Astrocyte (in vitro differentiated cells and primary cell): ENCODE results near the gene MRGPRG. TPM values are rescaled to one million over a fixed set of nuclear protein-coding genes. Genes with fewer than 3 reads are reported as not detected.

Experiments
- DNase-seq: peaks from one replicate; pipeline ENCODE4 v3.0.0-alpha.2; 2010; ENCODE audit warnings: low read depth
- FAIRE-seq: peaks from 2 replicates; lab custom pipeline; 2011; peaks lifted over from hg19 to GRCh38; lab: Jason Lieb, UNC
- H2AFZ ChIP-seq: 2 replicates; pipeline ENCODE4 v1.6.0; 2012; ENCODE audit warnings: low read depth, low read length, inconsistent platforms
- H3K27ac ChIP-seq: 2 replicates; pipeline ENCODE4 v1.5.1; 2011; ENCODE audit warnings: low read depth, low read length, inconsistent platforms
- H3K27me3 ChIP-seq: 2 replicates; pipeline ENCODE4 v1.6.0; 2011; ENCODE audit warnings: low read length, inconsistent platforms; ENCODE audit not compliant: insufficient read depth
- H3K36me3 ChIP-seq: 2 replicates; pipeline ENCODE4 v1.5.1; 2011; ENCODE audit warnings: low read length, inconsistent platforms; ENCODE audit not compliant: insufficient read depth
- H3K4me1 ChIP-seq: 2 replicates; pipeline ENCODE4 v1.5.1; 2011; ENCODE audit warnings: low read length, inconsistent platforms; ENCODE audit not compliant: insufficient read depth
- H3K4me2 ChIP-seq: 2 replicates; pipeline ENCODE4 v1.6.0; 2012; ENCODE audit warnings: low read length, inconsistent platforms
- H3K4me3 ChIP-seq: 2 replicates; pipeline ENCODE4 v1.5.1; 2011; ENCODE audit warnings: low read depth, mild to moderate bottlenecking, low read length, inconsistent platforms; ENCODE audit not compliant: insufficient read depth
- H3K79me2 ChIP-seq: 2 replicates; pipeline ENCODE4 v1.6.0; 2012; ENCODE audit warnings: mild to moderate bottlenecking, low read length, inconsistent platforms; ENCODE audit not compliant: insufficient read depth
- H3K9ac ChIP-seq: 2 replicates; pipeline ENCODE4 v1.6.0; 2012; ENCODE audit warnings: mild to moderate bottlenecking, low read length, inconsistent platforms
- H3K9me3 ChIP-seq: 2 replicates; pipeline ENCODE4 v1.5.1; 2012; ENCODE audit warnings: low read depth, mild to moderate bottlenecking, low read length, inconsistent platforms; ENCODE audit not compliant: insufficient read depth
- H4K20me1 ChIP-seq: 2 replicates; pipeline ENCODE4 v1.6.0; 2012; ENCODE audit warnings: low read length, inconsistent platforms; ENCODE audit not compliant: insufficient read depth
- H3K27ac Mint-ChIP-seq: one replicate; pipeline ENCODE4 v1.8.0; 2021; ENCODE audit warnings: mild to moderate bottlenecking, mixed read lengths; ENCODE audit not compliant: unreplicated experiment
- H3K27me3 Mint-ChIP-seq: one replicate; pipeline ENCODE4 v1.8.0; 2021; ENCODE audit warnings: low read depth, mixed read lengths; ENCODE audit not compliant: unreplicated experiment
- H3K36me3 Mint-ChIP-seq: one replicate; pipeline ENCODE4 v1.8.0; 2021; ENCODE audit warnings: low read depth, mixed read lengths; ENCODE audit not compliant: unreplicated experiment
- H3K4me1 Mint-ChIP-seq: one replicate; pipeline ENCODE4 v1.8.0; 2021; ENCODE audit warnings: low read depth, mixed read lengths; ENCODE audit not compliant: unreplicated experiment
- H3K4me3 Mint-ChIP-seq: one replicate; pipeline ENCODE4 v1.8.0; 2021; ENCODE audit warnings: mild to moderate bottlenecking, moderate library complexity, mixed read lengths; ENCODE audit not compliant: unreplicated experiment
- H3K9me3 Mint-ChIP-seq: one replicate; pipeline ENCODE4 v1.8.0; 2021; ENCODE audit warnings: mild to moderate bottlenecking, mixed read lengths; ENCODE audit not compliant: unreplicated experiment
- EZH2 ChIP-seq: IDR thresholded peaks from 2 replicates; pipeline ENCODE4 v1.6.1; 2012; ENCODE audit warnings: mild to moderate bottlenecking, low read length, inconsistent platforms; ENCODE audit not compliant: insufficient read depth
- total RNA-seq: library from RNA; stranded (reverse); gene quantifications from 2 replicates; pipeline ENCODE4 v1.2.1, GENCODE V29; 2021
- TF ChIP-seq, protein P1 (sequence below): IDR thresholded peaks from 2 replicates; pipeline ENCODE4 v1.5.1; 2011; ENCODE audit warnings: low read depth, mild to moderate bottlenecking, inconsistent platforms, low read length, moderate library complexity; ENCODE audit not compliant: insufficient read depth

Gene MRGPRG
- total RNA-seq, 1 donor from 2014 or later: not detected

DNA sequence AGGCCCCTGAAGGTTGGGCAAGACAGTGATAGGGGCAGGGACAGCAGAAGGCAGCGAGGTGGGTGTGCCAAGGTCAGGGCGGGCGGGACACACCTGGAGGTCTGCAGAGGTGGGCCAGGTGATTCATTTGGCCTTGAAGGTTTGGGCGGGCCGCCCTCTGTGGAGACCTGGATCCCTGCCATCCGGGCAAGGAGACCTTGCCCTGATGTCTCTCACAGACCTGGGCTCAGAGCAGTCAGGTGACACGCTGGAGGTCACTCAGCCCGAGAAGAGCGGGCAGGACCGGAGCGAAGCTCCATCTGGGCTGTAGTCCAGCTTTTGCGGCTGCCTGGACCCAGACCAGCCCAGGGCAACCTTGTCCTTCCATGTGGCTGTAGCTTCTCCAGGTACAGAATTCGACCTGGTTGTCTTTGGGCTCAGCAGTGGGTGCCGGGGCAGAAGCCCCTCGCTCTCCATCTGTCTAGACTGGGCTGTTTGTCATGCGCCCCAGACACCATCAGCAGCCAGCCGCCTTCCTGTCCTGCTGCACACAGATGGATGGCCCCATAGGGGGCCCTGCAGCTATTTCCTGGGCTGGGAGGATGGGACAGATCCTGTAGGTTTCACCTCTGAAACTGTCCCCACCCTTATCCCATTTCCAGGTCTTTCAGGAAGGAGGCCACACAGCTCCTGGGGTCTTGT lies 3.1 kb downstream of the MRGPRG start:
- Histone ChIP-seq H2AFZ (no peak overlapping the region), H3K79me2 (no peaks in the 10 kb centered on the region), H3K9me3 (peaks cover 3% of the 10 kb centered on the region), H3K4me2 (no peak overlapping the region), H3K27ac (no peak overlapping the region), H3K9ac (no peak overlapping the region), H3K36me3 (no peaks in the 10 kb centered on the region), H4K20me1 (no peaks in the 10 kb centered on the region), H3K4me1 (peaks cover 2% of the 10 kb centered on the region), H3K27me3 (peaks cover 8% of the 10 kb centered on the region), H3K4me3 (no peak overlapping the region)
- Mint-ChIP-seq H3K9me3 (peaks cover 3% of the 10 kb centered on the region), H3K4me1 (no peaks in the 10 kb centered on the region), H3K27ac (no peak overlapping the region), H3K4me3 (no peak overlapping the region), H3K36me3 (no peaks in the 10 kb centered on the region), H3K27me3 (peaks cover 34% of the 10 kb centered on the region)
- FAIRE-seq (no peak), DNase-seq (no peak)
- TF ChIP-seq EZH2: no peak
- TF ChIP-seq, protein P1, sequence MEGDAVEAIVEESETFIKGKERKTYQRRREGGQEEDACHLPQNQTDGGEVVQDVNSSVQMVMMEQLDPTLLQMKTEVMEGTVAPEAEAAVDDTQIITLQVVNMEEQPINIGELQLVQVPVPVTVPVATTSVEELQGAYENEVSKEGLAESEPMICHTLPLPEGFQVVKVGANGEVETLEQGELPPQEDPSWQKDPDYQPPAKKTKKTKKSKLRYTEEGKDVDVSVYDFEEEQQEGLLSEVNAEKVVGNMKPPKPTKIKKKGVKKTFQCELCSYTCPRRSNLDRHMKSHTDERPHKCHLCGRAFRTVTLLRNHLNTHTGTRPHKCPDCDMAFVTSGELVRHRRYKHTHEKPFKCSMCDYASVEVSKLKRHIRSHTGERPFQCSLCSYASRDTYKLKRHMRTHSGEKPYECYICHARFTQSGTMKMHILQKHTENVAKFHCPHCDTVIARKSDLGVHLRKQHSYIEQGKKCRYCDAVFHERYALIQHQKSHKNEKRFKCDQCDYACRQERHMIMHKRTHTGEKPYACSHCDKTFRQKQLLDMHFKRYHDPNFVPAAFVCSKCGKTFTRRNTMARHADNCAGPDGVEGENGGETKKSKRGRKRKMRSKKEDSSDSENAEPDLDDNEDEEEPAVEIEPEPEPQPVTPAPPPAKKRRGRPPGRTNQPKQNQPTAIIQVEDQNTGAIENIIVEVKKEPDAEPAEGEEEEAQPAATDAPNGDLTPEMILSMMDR: no peak

DNA sequence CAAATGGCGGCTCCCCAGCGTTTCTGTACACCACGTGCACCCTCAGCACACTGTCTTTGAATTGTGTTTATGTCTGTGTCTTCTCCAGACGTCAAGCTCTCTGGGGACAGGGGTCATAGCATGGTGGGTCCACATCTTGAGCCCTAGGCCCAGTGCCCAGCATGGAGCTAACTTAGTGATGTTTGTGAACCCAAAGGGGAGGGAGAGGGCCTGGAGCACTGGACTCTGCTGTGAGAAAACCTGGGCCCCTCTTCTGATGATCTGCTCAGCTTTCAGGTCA lies 4.3 kb downstream of the MRGPRG start:
- Histone ChIP-seq H4K20me1 (no peaks in the 10 kb centered on the region), H3K4me1 (peaks cover 2% of the 10 kb centered on the region), H2AFZ (no peak overlapping the region), H3K9ac (no peak overlapping the region), H3K27ac (no peak overlapping the region), H3K79me2 (no peaks in the 10 kb centered on the region), H3K27me3 (peaks cover 8% of the 10 kb centered on the region), H3K4me3 (no peak overlapping the region), H3K9me3 (peaks cover 3% of the 10 kb centered on the region), H3K4me2 (no peak overlapping the region), H3K36me3 (no peaks in the 10 kb centered on the region)
- H3K27ac Mint-ChIP-seq: no peak overlapping the region
- no peaks in the 10 kb centered on the region for H3K4me1 Mint-ChIP-seq
- no peak for DNase-seq
- H3K4me3 Mint-ChIP-seq: no peak overlapping the region
- H3K9me3 Mint-ChIP-seq: peaks cover 3% of the 10 kb centered on the region
- TF ChIP-seq, protein P1: no peak
- no peaks in the 10 kb centered on the region for H3K36me3 Mint-ChIP-seq
- FAIRE-seq: no peak
- H3K27me3 Mint-ChIP-seq: peaks cover 32% of the 10 kb centered on the region

DNA sequence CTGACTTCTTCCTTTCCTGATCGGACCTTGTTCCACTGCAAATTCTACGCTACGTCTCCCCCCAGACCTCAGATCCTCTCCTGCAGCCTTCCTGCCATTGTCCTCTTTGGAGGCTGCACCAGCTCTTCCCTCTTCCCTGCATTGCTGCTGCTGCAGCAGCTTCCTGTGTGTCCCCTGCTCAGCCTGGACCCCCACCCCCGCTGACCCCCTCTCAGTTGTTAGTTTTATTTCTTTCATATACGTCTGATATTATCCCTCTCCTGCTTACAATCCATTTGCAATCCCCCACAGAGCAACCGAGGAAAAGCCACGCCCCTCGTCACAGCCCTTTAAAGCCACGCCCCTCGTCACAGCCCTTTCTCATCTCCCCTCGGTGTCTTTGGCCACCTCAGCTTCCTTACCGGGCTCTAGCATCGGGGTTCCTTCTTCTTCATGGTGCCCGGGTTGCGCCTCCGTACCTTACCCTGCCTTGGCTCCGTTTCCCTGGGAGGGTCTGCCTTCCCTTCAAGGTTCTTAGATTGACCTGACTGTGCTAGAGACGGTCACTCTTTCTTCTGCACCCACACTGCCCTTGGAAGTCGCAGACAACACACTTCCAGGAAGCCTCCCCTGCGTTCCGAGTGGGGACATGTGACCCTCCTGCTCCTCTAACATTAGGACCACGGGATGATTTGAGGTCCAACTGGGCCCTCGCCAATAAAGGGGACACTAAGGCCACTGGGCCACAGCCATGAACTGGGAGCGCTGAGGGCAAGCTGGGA lies 4.8 kb downstream of the MRGPRG start:
- H3K27me3 Mint-ChIP-seq: peaks cover 35% of the 10 kb centered on the region
- H3K4me1 Mint-ChIP-seq: no peaks in the 10 kb centered on the region
- no peaks in the 10 kb centered on the region for H3K36me3 Mint-ChIP-seq

More for the DNA sequence above, 4.8 kb downstream of the MRGPRG start:
- FAIRE-seq (no peak), DNase-seq (no peak)
- Histone ChIP-seq H2AFZ (no peak overlapping the region), H3K9me3 (peaks cover 3% of the 10 kb centered on the region), H3K4me3 (no peak overlapping the region), H3K27me3 (peaks cover 8% of the 10 kb centered on the region), H3K79me2 (no peaks in the 10 kb centered on the region), H3K4me1 (peaks cover 2% of the 10 kb centered on the region), H4K20me1 (no peaks in the 10 kb centered on the region), H3K27ac (no peak overlapping the region), H3K4me2 (no peak overlapping the region), H3K9ac (no peak overlapping the region), H3K36me3 (no peaks in the 10 kb centered on the region)
- H3K9me3 Mint-ChIP-seq: peaks cover 3% of the 10 kb centered on the region
- no peak for TF ChIP-seq EZH2
- TF ChIP-seq, protein P1: no peak
- H3K4me3 Mint-ChIP-seq: no peak overlapping the region
- H3K27ac Mint-ChIP-seq: no peak overlapping the region
